H9 (cell line): Measurements from ENCODE around the gene PTPRN2. TPM values are rescaled to one million over a fixed set of nuclear protein-coding genes. Genes with fewer than 3 reads are reported as not detected.
A peak's percentile ranks its signal among the peaks of the same experiment; 100 is the strongest.

Experiments used
- DNase-seq: peaks from one replicate; pipeline ENCODE4 v3.0.0-alpha.2; 2017
- H2AFZ ChIP-seq: one replicate; pipeline ENCODE4 v1.6.1; 2013; ENCODE audit warnings: mild to moderate bottlenecking, low read length, control low read depth, moderate library complexity
- H2AK5ac ChIP-seq: 2 replicates; pipeline ENCODE4 v1.6.1; 2013; ENCODE audit warnings: low read length, control low read depth, mixed read lengths; ENCODE audit not compliant: insufficient read length
- H2BK120ac ChIP-seq: one replicate; pipeline ENCODE4 v1.6.1; 2013; ENCODE audit warnings: low read depth, mild to moderate bottlenecking, low read length, control low read depth, inconsistent platforms; ENCODE audit not compliant: poor library complexity, severe bottlenecking
- H2BK12ac ChIP-seq: 2 replicates; pipeline ENCODE4 v1.6.1; 2013; ENCODE audit warnings: low read length, control low read depth, mixed read lengths, low read depth; ENCODE audit not compliant: insufficient read length
- H2BK15ac ChIP-seq: 2 replicates; pipeline ENCODE4 v1.6.1; 2013; ENCODE audit warnings: low read depth, low read length, control low read depth
- H2BK20ac ChIP-seq: one replicate; pipeline ENCODE4 v1.6.1; 2013; ENCODE audit warnings: low read depth, mild to moderate bottlenecking, low read length, control low read depth, inconsistent platforms; ENCODE audit not compliant: poor library complexity, severe bottlenecking
- H2BK5ac ChIP-seq: 2 replicates; pipeline ENCODE4 v1.6.1; 2013; ENCODE audit warnings: low read length, control low read depth, mixed read lengths; ENCODE audit not compliant: insufficient read length
- H3K14ac ChIP-seq: 2 replicates; pipeline ENCODE4 v1.6.1; 2013; ENCODE audit warnings: low read length, control low read depth; ENCODE audit not compliant: insufficient read depth
- H3K18ac ChIP-seq: 2 replicates; pipeline ENCODE4 v1.6.1; 2013; ENCODE audit warnings: low read depth, mild to moderate bottlenecking, mixed read lengths, low read length, control low read depth; ENCODE audit not compliant: insufficient read length
- H3K23ac ChIP-seq: 2 replicates; pipeline ENCODE4 v1.6.1; 2013; ENCODE audit warnings: low read length, control low read depth, mixed read lengths, low read depth; ENCODE audit not compliant: insufficient read length
- H3K23me2 ChIP-seq: 2 replicates; pipeline ENCODE4 v1.6.1; 2013; ENCODE audit warnings: low read depth, mild to moderate bottlenecking, mixed read lengths, low read length, control low read depth; ENCODE audit not compliant: insufficient read length, poor library complexity, severe bottlenecking
- H3K27ac ChIP-seq: 2 replicates; pipeline ENCODE4 v1.5.1; 2013; ENCODE audit warnings: low read length, control low read depth, mixed read lengths, low read depth; ENCODE audit not compliant: insufficient read length
- H3K27me3 ChIP-seq: 2 replicates; pipeline ENCODE4 v1.6.1; 2013; ENCODE audit warnings: low read length, control low read depth, inconsistent platforms; ENCODE audit not compliant: insufficient read depth
- H3K4ac ChIP-seq: 2 replicates; pipeline ENCODE4 v1.6.1; 2013; ENCODE audit warnings: low read depth, mild to moderate bottlenecking, control low read depth, inconsistent platforms, low read length, moderate library complexity
- H3K4me1 ChIP-seq: 2 replicates; pipeline ENCODE4 v1.6.1; 2013; ENCODE audit warnings: low read length, control low read depth, inconsistent platforms; ENCODE audit not compliant: insufficient read depth
- H3K4me2 ChIP-seq: 2 replicates; pipeline ENCODE4 v1.6.1; 2013; ENCODE audit warnings: low read length, control low read depth, mixed read lengths; ENCODE audit not compliant: insufficient read length, insufficient read depth
- H3K56ac ChIP-seq: 2 replicates; pipeline ENCODE4 v1.6.1; 2013; ENCODE audit warnings: low read depth, mild to moderate bottlenecking, mixed read lengths, low read length, control low read depth; ENCODE audit not compliant: insufficient read length
- H3K79me1 ChIP-seq: 2 replicates; pipeline ENCODE4 v1.6.1; 2013; ENCODE audit warnings: low read depth, mild to moderate bottlenecking, moderate library complexity, low read length, control low read depth, inconsistent platforms; ENCODE audit not compliant: insufficient read depth, poor library complexity, severe bottlenecking
- H3K79me2 ChIP-seq: 2 replicates; pipeline ENCODE4 v1.6.1; 2013; ENCODE audit warnings: low read length, control low read depth, inconsistent platforms; ENCODE audit not compliant: insufficient read depth
- H3K9ac ChIP-seq: 2 replicates; pipeline ENCODE4 v1.6.1; 2013; ENCODE audit warnings: low read length, control low read depth, mixed read lengths; ENCODE audit not compliant: insufficient read length; ENCODE audit errors: extremely low read depth
- H3K9me3 ChIP-seq: one replicate; pipeline ENCODE4 v1.6.1; 2013; ENCODE audit warnings: low read depth, low read length, inconsistent platforms; ENCODE audit not compliant: control insufficient read depth
- H3T11ph ChIP-seq: one replicate; pipeline ENCODE4 v1.6.1; 2013; ENCODE audit warnings: mild to moderate bottlenecking, low read length, control low read depth, inconsistent platforms
- H4K20me1 ChIP-seq: one replicate; pipeline ENCODE4 v1.6.1; 2013; ENCODE audit not compliant: control insufficient read depth, insufficient read length, insufficient read depth
- H4K5ac ChIP-seq: 2 replicates; pipeline ENCODE4 v1.6.1; 2013; ENCODE audit warnings: low read depth, mild to moderate bottlenecking, mixed read lengths, low read length, control low read depth; ENCODE audit not compliant: insufficient read length
- H4K8ac ChIP-seq: replicated peaks from 2 replicates; pipeline ENCODE4 v1.6.1; 2013; ENCODE audit warnings: low read length, control low read depth, mixed read lengths, low read depth; ENCODE audit not compliant: insufficient read length
- H4K91ac ChIP-seq: 2 replicates; pipeline ENCODE4 v1.6.1; 2013; ENCODE audit warnings: low read depth, mild to moderate bottlenecking, moderate library complexity, mixed read lengths, low read length, control low read depth; ENCODE audit not compliant: insufficient read length
- H3K27ac Mint-ChIP-seq, 3 experiments: 2 replicates in 2 of 3; 3 replicates in 1 of 3; pipeline ENCODE4 v1.8.0; 2020 to 2021; ENCODE audit warnings: mixed read lengths in 3 of 3, mild to moderate bottlenecking in 1 of 3, moderate library complexity in 1 of 3
- H3K27me3 Mint-ChIP-seq: 2 replicates; pipeline ENCODE4 v1.8.0; 2021; ENCODE audit warnings: low read depth, mild to moderate bottlenecking, moderate library complexity, mixed read lengths
- H3K36me3 Mint-ChIP-seq, 3 experiments: 2 replicates in 2 of 3; 3 replicates in 1 of 3; pipeline ENCODE4 v1.8.0; 2020 to 2021; ENCODE audit warnings: low read depth in 3 of 3, mixed read lengths in 3 of 3; ENCODE audit not compliant: insufficient read depth in 1 of 3
- H3K4me1 Mint-ChIP-seq, 2 experiments: 2 replicates each; pipeline ENCODE4 v1.8.0; 2020; ENCODE audit warnings: mixed read lengths in 2 of 2
- H3K4me3 Mint-ChIP-seq, 2 experiments: 2 replicates in 1 of 2; 3 replicates in 1 of 2; pipeline ENCODE4 v1.8.0; 2020 to 2021; ENCODE audit warnings: mild to moderate bottlenecking in 2 of 2, mixed read lengths in 2 of 2, moderate library complexity in 1 of 2
- H3K9me3 Mint-ChIP-seq, 2 experiments: 2 replicates in 1 of 2; 3 replicates in 1 of 2; pipeline ENCODE4 v1.8.0; 2020; ENCODE audit warnings: mild to moderate bottlenecking in 2 of 2, mixed read lengths in 2 of 2, moderate library complexity in 1 of 2
- CTCF ChIP-seq: fragments of 200-600 bp; sonication (generic); conservative IDR thresholded peaks from 3 replicates; pipeline ENCODE4 v1.8.0; 2021; ENCODE audit warnings: antibody characterized with exemption, mild to moderate bottlenecking
- WGBS: extraction: QIAGEN DNeasy Blood & Tissue Kit; methylation state at CpG from one replicate; pipeline ENCODE4 v1.1.7; 2013; ENCODE audit warnings: missing lambda C conversion rate, low lambda C conversion rate, mixed read lengths; ENCODE audit not compliant: insufficient read length; ENCODE audit errors: extremely low coverage; 5-methylcytosine and 5-hydroxymethylcytosine counted together
- total RNA-seq: library from RNA; stranded (reverse); gene quantifications from 2 replicates; pipeline ENCODE4 v1.2.1, GENCODE V29; 2021

Gene PTPRN2
- total RNA-seq, 1 experiment from 2014 or later: 5.2 TPM

GRCh38 chr7:158085741-158086695 is 501.6 kb downstream of the PTPRN2 start:
- peaks cover 17 to 18% of the 10 kb centered on the region in 2 experiments; a peak in 4 of 5 replicates for H3K9me3 Mint-ChIP-seq

More at GRCh38 chr7:158085741-158086695, 501.6 kb downstream of the PTPRN2 start:
- Histone ChIP-seq H4K20me1 (no peaks in the 10 kb centered on the region), H3K18ac (no peak overlapping the region), H4K8ac (no peak overlapping the region), H3K56ac (no peak overlapping the region), H3K27ac (no peak overlapping the region), H2AK5ac (no peak overlapping the region), H3K14ac (no peak overlapping the region), H3K9ac (no peak overlapping the region), H4K5ac (no peak overlapping the region), H2BK15ac (no peak overlapping the region), H2BK5ac (no peak overlapping the region), H3K79me1 (no peaks in the 10 kb centered on the region), H3K79me2 (no peaks in the 10 kb centered on the region), H3K9me3 (no peaks in the 10 kb centered on the region), H4K91ac (no peak overlapping the region), H2BK12ac (no peak overlapping the region), H3K23me2 (no peaks in the 10 kb centered on the region), H3K27me3 (no peaks in the 10 kb centered on the region), H3K4me2 (no peak overlapping the region), H2AFZ (no peak overlapping the region), H2BK20ac (no peak overlapping the region), H3K23ac (no peak overlapping the region), H2BK120ac (no peak overlapping the region), H3K4me1 (no peaks in the 10 kb centered on the region; the same call in 1 of the 2 replicates), H3K4ac (no peak overlapping the region), H3T11ph (no peak overlapping the region)
- H3K4me3 Mint-ChIP-seq: no peak overlapping the region
- no CpG with 5 or more reads among the region's 30 CpGs for WGBS
- DNase-seq: no peak
- H3K36me3 Mint-ChIP-seq: peaks cover 3 to 10% (median 6%) of the 10 kb centered on the region in 3 experiments; a peak in 6 of 7 replicates
- peaks cover 3 to 14% of the 10 kb centered on the region in 2 experiments; a peak in 2 of 4 replicates for H3K4me1 Mint-ChIP-seq
- TF ChIP-seq CTCF: no peak
- H3K27me3 Mint-ChIP-seq: peaks cover 11% of the 10 kb centered on the region
- peak overlapping the region in 1 of 3 experiments; percentile 58; a peak in 1 of 7 replicates for H3K27ac Mint-ChIP-seq
